ENCODE data around the gene CTAG1A.
"Not testable (repeated sequence)": the region's sequence is repeated elsewhere in the genome, so short reads cannot be mapped to it uniquely, and the experiment has no call there.

The CTAG1A gene

DNA sequence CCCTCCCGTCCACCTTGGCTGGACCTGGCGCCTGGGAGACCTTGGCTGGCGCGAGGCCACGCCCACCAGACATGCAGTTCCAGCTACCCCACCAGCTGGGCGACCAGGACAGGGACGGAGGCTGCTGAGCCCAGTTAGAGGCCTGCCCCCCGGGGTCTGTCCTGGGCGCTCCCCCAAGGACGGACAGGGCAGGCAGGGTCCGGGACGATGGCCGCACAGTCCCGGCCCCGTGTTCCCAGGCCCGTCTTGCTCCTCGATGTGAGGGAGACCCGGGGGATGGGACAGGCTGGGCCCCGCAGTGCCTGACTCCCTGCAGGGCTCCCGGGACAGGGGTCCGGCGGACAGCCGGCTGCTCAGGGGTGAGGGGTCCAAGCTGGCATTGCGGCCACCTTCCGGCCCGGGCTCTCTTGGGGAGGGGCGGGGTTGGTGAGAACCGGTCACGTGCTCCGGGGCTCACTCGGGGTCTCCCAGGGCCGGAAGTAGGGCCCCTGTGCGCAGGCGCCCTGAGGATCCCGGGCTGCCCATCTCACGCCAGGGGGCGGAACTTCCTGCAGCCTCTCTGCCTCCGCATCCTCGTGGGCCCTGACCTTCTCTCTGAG lies at the start of gene CTAG1A:
Gene CTAG1A, plus strand, starts transcription at position 549 of the 599 bp plus-strand sequence. CDS start 74 bp downstream, outside the sequence.
- not testable (repeated sequence) for H3K27ac Mint-ChIP-seq; H3K9me3 Mint-ChIP-seq (ENCODE audit: low read depth); H3K36me3 Mint-ChIP-seq; H3K4me3 Mint-ChIP-seq; H3K27me3 Mint-ChIP-seq; H3K4me1 Mint-ChIP-seq (ENCODE audit: low read depth)

DNA sequence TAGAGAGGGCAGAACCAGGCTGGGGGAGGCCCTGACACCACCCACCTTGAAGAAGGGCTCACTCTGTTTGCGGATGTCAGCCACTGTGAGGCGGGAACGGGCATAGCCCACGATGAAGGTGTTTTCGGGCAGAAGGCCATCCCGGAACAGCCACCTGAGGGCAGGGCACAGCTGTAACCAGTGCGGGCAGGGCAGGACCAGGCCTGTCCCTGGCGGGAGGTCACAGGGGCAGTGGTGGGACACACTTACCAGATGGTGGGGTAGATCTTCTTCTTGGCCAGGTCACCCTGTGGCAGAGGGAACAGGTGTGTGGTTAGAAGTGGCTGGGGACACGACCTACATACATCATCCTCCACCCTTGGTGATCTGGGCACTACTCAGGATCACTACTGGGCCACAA lies 49.0 kb upstream of the CTAG1A start:
- H3K27me3 Mint-ChIP-seq, result no peaks in the 10 kb centered on the region
- no peak overlapping the region for H3K4me3 Mint-ChIP-seq
- no peaks in the 10 kb centered on the region for H3K36me3 Mint-ChIP-seq
- H3K4me1 Mint-ChIP-seq (ENCODE audit: low read depth), result peaks cover 8% of the 10 kb centered on the region
- no peak overlapping the region for H3K27ac Mint-ChIP-seq
- H3K9me3 Mint-ChIP-seq (ENCODE audit: low read depth), result no peaks in the 10 kb centered on the region

DNA sequence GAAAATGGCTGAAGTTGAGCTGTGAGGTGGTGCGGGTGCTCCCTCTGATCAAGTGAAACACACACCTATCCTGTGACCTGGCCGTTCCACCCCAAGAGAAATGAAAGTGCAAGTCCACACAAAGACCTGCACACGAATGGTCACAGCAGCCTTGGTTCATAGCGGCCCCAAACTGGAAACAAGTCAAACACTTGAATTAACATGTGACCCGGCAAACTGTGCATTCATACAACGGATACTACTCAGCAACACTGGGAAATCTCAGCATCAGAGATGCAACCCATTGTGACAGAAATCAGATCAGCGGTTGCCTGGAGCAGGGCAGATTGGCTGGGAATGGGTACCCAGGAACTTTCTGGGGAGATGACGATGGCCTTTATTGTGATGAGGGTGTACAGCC lies 45.9 kb upstream of the CTAG1A start:
- no peaks in the 10 kb centered on the region for H3K9me3 Mint-ChIP-seq (ENCODE audit: low read depth)
- peak overlapping the region; percentile 85 for H3K27ac Mint-ChIP-seq
- H3K27me3 Mint-ChIP-seq, result no peaks in the 10 kb centered on the region
- peaks cover 27% of the 10 kb centered on the region for H3K4me1 Mint-ChIP-seq (ENCODE audit: low read depth)
- no peaks in the 10 kb centered on the region for H3K36me3 Mint-ChIP-seq
- no peak overlapping the region for H3K4me3 Mint-ChIP-seq

DNA sequence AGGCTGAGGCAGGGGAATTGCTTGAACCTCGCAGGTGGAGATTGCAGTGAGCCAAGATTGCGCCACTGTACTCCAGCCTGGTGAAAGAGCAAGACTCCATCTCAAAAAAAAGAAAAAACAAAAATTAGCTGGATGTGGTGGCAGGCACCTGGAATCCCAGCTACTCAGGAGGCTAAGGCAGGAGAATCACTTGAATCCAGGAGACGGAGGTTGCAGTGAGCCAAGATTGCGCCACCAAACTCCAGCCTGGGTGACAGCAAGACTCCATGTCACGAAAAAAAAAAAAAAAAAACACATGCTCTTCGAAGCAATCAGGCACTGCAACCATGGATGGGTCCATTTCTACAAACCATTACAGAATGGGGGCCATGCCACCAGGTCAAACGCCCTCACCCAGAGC lies 44.6 kb upstream of the CTAG1A start:
- peak overlapping the region; percentile 16 for H3K27ac Mint-ChIP-seq
- H3K9me3 Mint-ChIP-seq (ENCODE audit: low read depth); H3K36me3 Mint-ChIP-seq; H3K27me3 Mint-ChIP-seq: not testable (repeated sequence)
- peaks cover 33% of the 10 kb centered on the region for H3K4me1 Mint-ChIP-seq (ENCODE audit: low read depth)
- H3K4me3 Mint-ChIP-seq, result peak overlapping the region; percentile 53

DNA sequence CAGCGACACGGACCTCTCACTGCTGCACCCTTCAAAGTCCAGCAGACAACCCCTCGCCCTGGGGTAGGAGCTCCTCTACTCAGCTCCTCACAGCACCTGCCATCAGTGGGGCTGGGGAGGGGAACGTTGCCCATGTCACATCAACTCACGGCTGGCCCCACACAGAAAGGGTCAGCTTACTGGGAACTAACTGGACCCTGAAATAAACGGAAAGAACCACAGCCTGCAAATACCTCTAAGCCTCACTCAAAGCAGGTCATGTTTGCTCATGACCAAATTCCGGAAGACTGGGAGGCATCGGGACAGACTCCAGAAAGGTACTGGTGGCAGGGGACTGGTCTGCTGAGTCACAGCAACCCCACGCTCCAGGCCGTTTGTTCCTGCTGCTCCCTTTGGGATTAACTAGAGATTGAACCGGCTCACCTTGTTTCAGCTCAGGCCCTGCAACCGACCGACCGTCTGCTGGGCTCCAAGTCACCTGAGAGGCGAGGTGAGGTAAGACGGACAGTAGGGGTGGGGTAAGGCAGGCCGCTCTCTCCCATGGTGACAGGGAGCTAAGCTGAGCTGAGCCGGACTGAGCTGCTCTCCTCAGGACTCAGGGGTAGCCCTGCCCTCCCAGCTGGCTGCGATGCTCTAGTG lies 43.9 kb upstream of the CTAG1A start:
- Mint-ChIP-seq H3K4me1 (ENCODE audit: low read depth) (peaks cover 38% of the 10 kb centered on the region), H3K4me3 (no peak overlapping the region), H3K27ac (peak overlapping the region; percentile 98), H3K9me3 (ENCODE audit: low read depth) (no peaks in the 10 kb centered on the region), H3K36me3 (no peaks in the 10 kb centered on the region), H3K27me3 (no peaks in the 10 kb centered on the region)

DNA sequence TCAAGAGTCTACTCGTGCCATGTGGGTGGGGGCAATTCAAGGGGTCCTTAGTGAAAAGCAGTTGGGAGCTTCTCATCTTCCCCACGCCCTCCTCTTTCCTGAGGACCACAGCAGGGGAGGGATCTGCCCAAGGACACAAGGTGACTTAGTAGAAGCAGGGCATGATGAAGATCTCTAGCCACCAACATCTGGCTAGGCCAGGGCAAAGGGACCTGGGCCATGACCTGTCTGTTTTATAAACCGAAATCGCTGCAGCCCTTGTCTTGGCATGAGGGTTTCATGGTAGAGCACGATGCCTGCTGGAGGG lies 43.4 kb upstream of the CTAG1A start:
- Mint-ChIP-seq H3K27me3 (no peaks in the 10 kb centered on the region), H3K36me3 (no peaks in the 10 kb centered on the region), H3K4me1 (ENCODE audit: low read depth) (peaks cover 42% of the 10 kb centered on the region), H3K9me3 (ENCODE audit: low read depth) (no peaks in the 10 kb centered on the region), H3K27ac (peak overlapping the region; percentile 98), H3K4me3 (no peak overlapping the region)

DNA sequence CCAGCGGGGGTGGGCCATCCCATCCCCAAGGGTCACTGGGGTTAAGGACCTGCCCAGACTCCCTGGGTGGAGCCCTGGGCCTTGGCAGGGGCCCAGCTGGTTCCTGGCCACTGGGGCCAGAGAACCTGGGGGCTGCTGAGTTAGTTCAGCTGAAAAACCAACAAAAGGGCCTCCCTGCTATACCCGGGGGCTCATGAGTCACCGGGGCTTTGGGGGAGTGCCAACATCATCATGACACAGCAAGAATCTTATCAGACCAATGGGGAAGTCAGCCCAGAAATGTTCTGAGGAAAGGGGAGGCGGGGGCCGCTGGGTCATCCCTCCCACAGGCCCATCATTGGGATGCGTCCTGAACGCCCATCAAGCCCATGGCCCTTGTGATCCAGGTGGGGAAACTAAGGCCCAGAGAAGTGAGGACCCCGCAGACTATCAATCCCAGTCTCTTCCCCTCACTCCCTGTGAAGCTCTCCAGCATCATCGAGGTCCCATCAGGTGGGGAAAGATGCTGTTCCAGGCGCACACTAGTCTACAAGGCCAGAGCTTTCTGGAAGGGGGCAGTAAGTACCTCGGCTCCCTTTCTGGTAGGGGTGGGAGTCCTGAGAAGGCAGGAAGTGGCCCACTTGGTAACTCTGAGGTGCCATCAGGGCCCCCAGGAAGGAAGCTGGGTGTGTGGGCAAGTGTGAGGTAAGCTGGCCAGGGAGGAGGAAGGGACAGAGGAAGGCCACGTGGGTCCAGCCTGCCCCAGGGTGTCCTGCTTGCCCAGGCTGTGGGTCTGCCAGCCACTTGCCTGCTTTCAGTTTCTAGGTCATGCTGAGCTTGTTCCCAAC lies 42.8 kb upstream of the CTAG1A start:
- Mint-ChIP-seq H3K4me3 (peak overlapping the region; percentile 88), H3K27ac (peak overlapping the region; percentile 98), H3K27me3 (no peaks in the 10 kb centered on the region), H3K4me1 (ENCODE audit: low read depth) (peaks cover 42% of the 10 kb centered on the region), H3K9me3 (ENCODE audit: low read depth) (no peaks in the 10 kb centered on the region), H3K36me3 (no peaks in the 10 kb centered on the region)

DNA sequence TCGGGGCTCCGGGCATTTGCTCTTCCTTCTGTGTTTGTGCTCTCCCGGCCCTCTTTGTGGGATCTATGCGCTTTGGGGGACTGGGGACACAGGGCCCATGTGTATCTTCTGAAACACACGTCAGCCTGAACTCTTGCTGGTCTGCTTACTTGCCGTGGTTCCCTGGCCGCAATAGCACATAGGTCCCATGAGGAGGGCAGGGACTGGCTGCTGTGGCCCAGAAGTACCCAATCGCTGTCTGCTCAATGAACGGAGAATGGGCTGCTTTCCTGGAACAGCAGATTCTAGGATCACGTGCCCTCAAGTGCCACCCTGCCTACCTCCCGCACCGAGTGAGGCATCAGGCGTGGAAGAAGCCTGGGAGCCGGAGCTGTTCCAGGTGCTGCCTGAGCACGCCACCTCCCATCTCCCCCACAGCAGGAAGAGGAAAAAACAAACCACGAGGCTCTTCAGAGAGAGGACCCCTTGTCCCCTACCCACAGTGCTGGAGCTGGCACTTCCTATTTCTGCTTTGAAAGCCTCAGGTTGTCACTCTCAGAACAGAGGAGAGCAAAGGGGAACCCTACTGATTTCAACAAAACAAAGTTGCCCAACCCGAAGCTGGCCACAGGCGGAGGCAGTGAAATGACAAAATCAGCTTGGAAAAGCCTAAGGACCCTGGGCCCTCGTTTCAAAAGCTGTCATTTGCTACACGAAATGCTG lies 42.1 kb upstream of the CTAG1A start:
- Mint-ChIP-seq H3K4me1 (ENCODE audit: low read depth) (peaks cover 43% of the 10 kb centered on the region), H3K27me3 (no peaks in the 10 kb centered on the region), H3K36me3 (no peaks in the 10 kb centered on the region), H3K27ac (peak overlapping the region; percentile 98), H3K9me3 (ENCODE audit: low read depth) (no peaks in the 10 kb centered on the region), H3K4me3 (peak overlapping the region; percentile 88)

DNA sequence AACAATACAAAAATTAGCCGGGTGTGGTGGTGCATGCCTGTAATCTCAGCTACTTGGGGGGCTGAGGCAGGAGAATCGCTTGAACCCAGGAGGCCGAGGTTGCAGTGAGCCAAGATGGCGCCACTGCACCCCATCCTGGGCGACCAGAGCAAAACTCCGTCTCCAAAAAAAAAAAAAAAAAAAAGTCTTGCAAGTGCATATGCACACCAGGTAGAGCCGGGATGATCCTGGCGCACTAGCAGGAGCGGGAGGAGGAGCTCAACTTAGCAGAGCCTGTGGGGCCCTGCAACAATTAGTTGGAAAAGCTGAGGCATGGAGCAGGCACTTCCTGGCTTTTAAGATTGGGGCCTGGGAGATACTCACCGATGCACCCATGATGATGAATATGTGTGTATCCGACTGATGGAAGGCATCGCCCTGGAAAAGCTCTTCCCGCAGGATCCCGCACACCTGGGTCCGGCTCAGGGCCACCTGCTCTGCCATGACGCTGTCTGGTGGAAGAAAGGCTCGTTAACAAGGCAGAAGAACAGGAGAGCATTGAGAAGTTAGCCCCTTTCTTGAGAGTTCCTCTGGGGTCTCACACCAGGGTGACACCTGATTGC lies 39.2 kb upstream of the CTAG1A start:
- Mint-ChIP-seq H3K4me1 (ENCODE audit: low read depth) (peaks cover 56% of the 10 kb centered on the region), H3K36me3 (no peaks in the 10 kb centered on the region), H3K27ac (peak overlapping the region; percentile 64), H3K27me3 (no peaks in the 10 kb centered on the region), H3K4me3 (peak overlapping the region; percentile 80), H3K9me3 (ENCODE audit: low read depth) (no peaks in the 10 kb centered on the region)

DNA sequence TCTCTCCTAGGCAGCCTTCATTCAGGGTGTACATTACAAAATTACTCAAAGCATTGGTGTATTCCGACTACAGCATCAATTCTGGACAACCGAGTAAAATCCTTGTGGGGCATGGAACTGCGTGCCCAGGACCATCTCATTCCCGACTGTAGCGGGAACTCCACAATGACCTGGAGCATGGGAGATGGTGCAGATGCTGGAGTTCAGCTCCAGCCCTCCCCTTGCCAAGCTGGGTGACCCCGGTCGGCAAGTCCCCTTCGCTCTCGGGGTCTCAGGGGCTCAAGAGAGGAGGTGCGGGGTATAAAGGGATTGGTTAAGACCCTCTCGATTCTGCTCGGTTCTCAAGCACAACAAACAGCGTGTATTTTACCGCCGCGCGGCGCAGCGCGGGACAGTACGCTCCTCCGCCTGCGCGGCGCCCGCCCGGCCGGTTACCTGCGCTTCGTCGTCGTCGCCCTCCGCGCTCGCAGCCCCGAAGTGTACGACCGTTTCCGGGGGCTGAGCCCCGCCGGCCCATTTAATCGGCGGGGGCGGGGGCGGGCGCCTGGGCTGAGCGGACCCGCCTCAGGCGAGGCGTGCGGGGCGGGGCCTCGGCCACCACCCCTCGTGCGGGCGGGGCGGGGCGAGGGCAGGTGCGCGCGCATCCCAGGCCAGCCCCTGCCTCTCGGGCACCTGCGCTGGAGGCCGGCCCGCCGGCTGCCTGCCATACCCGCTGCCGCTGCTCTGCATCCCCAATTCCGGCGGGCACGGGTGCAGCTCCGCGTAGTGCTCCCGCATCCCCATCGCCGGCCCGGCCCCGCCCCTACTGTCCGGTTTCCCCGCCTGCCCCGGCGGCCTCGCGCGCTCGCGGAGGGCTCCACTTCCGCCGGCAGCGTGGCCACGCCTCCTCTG lies 38.3 kb upstream of the CTAG1A start, which contains the start of gene G6PD:
Gene G6PD, minus strand, starts transcription at position 493 of the 891 bp plus-strand sequence. CDS start 691 bp downstream, outside the sequence.
- peak within 1 kb of the TSS; percentile 98 for H3K4me3 Mint-ChIP-seq
- H3K36me3 Mint-ChIP-seq, result no peaks in the 10 kb centered on the region
- peaks cover 55% of the 10 kb centered on the region for H3K4me1 Mint-ChIP-seq (ENCODE audit: low read depth)
- H3K27me3 Mint-ChIP-seq, result no peaks in the 10 kb centered on the region
- H3K27ac Mint-ChIP-seq, result peak within 1 kb of the TSS; percentile 94
- no peaks in the 10 kb centered on the region for H3K9me3 Mint-ChIP-seq (ENCODE audit: low read depth)

DNA sequence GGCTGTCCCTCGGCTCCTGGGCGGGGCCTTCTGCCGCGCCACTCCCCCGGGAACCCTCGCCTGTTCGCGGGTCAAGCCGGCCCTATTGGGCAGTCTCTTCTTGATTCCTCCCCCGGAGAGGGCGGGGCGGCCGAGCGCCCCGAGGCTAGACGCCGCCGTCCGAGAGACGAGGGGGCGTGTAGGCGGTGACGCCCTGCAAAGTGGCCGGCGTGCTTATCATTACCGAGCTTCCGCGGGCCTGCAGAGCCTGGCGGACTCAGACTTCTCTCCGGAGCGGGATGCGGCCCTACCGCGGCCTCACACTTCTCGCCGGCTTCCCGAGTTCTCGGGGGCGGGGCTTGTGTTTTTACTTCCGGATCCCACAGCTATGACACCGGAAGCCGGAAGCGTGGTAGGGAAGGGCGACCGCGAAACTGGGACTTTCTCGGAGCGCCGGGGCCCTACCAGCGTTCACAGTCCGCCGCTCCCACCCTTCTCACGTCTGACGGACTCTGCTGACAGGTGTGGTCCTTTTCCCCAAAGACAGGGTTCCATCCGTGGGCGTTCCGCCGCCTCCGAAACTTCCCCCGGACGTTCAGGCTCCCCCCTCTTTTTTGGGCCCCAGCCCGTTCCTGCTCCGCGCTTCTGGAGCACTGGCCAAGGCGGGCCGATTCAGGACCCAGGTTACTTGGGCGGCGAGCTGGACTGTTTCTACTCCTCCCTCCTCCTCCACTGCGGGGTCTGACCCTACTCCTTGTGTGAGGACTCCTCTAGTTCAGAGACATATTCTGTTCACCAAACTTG lies 37.5 kb upstream of the CTAG1A start, which contains the start of gene IKBKG:
Gene IKBKG, plus strand, starts transcription at position 376 of the 783 bp plus-strand sequence. CDS start 4,383 bp downstream, outside the sequence.
- H3K4me3 Mint-ChIP-seq, result peak within 1 kb of the TSS; percentile 98
- peak within 1 kb of the TSS; percentile 94 for H3K27ac Mint-ChIP-seq
- no peaks in the 10 kb centered on the region for H3K9me3 Mint-ChIP-seq (ENCODE audit: low read depth)
- H3K27me3 Mint-ChIP-seq, result no peaks in the 10 kb centered on the region
- H3K4me1 Mint-ChIP-seq (ENCODE audit: low read depth), result peaks cover 53% of the 10 kb centered on the region
- no peaks in the 10 kb centered on the region for H3K36me3 Mint-ChIP-seq

DNA sequence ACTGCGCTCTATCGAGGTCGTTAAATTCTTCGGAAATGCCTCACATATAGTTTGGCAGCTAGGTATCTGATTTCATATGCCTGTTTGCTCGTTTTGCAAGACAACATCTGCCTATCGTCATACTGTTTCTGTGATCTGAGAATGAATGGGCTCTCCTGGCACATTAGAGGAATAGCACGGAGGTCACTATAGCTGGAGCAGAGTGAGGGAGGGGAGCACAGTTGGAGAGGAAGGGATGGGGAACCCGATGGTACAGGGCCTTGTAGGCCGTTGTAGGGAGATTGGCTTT lies 37.0 kb upstream of the CTAG1A start:
- Mint-ChIP-seq H3K4me3 (peak overlapping the region; percentile 98), H3K27me3 (no peaks in the 10 kb centered on the region), H3K4me1 (ENCODE audit: low read depth) (peaks cover 49% of the 10 kb centered on the region), H3K9me3 (ENCODE audit: low read depth) (no peaks in the 10 kb centered on the region), H3K27ac (peak overlapping the region; percentile 94), H3K36me3 (no peaks in the 10 kb centered on the region)

DNA sequence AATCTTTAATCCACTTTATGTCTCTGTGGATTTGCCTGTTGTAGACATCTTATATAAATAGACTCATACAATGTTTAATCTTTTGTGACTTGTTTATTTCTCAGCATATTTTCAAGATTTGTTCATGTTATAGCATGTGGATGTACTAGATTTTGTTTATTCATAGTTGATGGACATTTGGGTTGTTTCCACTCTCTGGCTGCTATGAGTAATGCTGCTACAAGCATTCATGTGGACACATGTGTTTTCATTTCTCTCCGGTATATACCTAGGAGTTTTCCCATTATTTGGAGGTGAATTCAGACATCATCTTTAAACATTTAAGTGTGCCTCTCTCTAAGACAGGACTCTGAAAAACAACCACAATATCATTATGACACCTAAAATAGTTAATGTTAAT lies 35.2 kb upstream of the CTAG1A start:
- Mint-ChIP-seq H3K27me3 (no peaks in the 10 kb centered on the region), H3K36me3 (no peaks in the 10 kb centered on the region), H3K4me1 (ENCODE audit: low read depth) (peaks cover 46% of the 10 kb centered on the region), H3K4me3 (peak overlapping the region; percentile 77), H3K9me3 (ENCODE audit: low read depth) (no peaks in the 10 kb centered on the region), H3K27ac (peak overlapping the region; percentile 85)
